Common myeloid progenitor, CD34-positive (primary cell): ENCODE results near the gene PIP5K1B.

ENCODE experiments used
- CTCF ChIA-PET: fragments of 350-600 bp; sonication (Branson Sonifier 250); formaldehyde crosslinking; loops from one replicate; lab custom pipeline; 2021; ENCODE audit warnings: antibody characterized with exemption; lab: Charles Lee
- POLR2A ChIA-PET: fragments of 350-600 bp; sonication (Branson Sonifier 250); formaldehyde crosslinking; loops from one replicate; lab custom pipeline; 2021; ENCODE audit warnings: antibody characterized with exemption; lab: Charles Lee
- DNase-seq, 3 donors: peaks; one replicate each; pipeline versions ENCODE4 v3.0.0 to v3.0.0-alpha.2; 2013
- H3K27ac ChIP-seq, 2 experiments: 1 replicate in 1 of 2; 2 replicates in 1 of 2; pipeline ENCODE4 v1.7.0; 2013; ENCODE audit warnings: inconsistent platforms in 2 of 2, low read length in 2 of 2, mild to moderate bottlenecking in 2 of 2, low read depth in 1 of 2, moderate library complexity in 1 of 2; ENCODE audit not compliant: severe bottlenecking in 2 of 2, insufficient read depth in 1 of 2, poor library complexity in 1 of 2
- H3K27me3 ChIP-seq, 5 experiments: replicated peaks in 2 of 5; 1 replicate in 3 of 5; 2 replicates in 2 of 5; pipeline versions ENCODE4 v1.6.1 to v1.7.0; 2013; ENCODE audit warnings: low read length in 4 of 5, mild to moderate bottlenecking in 2 of 5, moderate library complexity in 2 of 5, inconsistent platforms in 1 of 5; ENCODE audit not compliant: insufficient read depth in 5 of 5, control insufficient read depth in 4 of 5
- H3K36me3 ChIP-seq, 4 experiments: 1 replicate in 2 of 4; 2 replicates in 2 of 4; pipeline versions ENCODE4 v1.6.1 to v1.7.0; 2013; ENCODE audit warnings: low read length in 3 of 4, control low read depth in 1 of 4, mild to moderate bottlenecking in 1 of 4; ENCODE audit not compliant: control insufficient read depth in 4 of 4, insufficient read depth in 4 of 4
- H3K4me1 ChIP-seq, 4 experiments: 1 replicate in 3 of 4; 2 replicates in 1 of 4; pipeline versions ENCODE4 v1.6.1 to v1.7.1; 2013; ENCODE audit warnings: low read length in 3 of 4, mild to moderate bottlenecking in 3 of 4, control low read depth in 1 of 4, inconsistent platforms in 1 of 4, moderate library complexity in 1 of 4; ENCODE audit not compliant: control insufficient read depth in 4 of 4, insufficient read depth in 4 of 4; ENCODE audit errors: control extremely low read depth in 1 of 4
- H3K4me3 ChIP-seq, 7 experiments: 1 replicate in 4 of 7; 2 replicates in 3 of 7; pipeline versions ENCODE4 v1.5.1 to v1.7.0; 2013; ENCODE audit warnings: mild to moderate bottlenecking in 7 of 7, low read length in 6 of 7, moderate library complexity in 6 of 7, inconsistent platforms in 2 of 7, low read depth in 2 of 7, control low read depth in 1 of 7; ENCODE audit not compliant: insufficient read depth in 4 of 7, control insufficient read depth in 1 of 7; ENCODE audit errors: extremely low read depth in 1 of 7
- H3K9me3 ChIP-seq, 5 experiments: 1 replicate in 4 of 5; 2 replicates in 1 of 5; pipeline versions ENCODE4 v1.6.1 to v1.7.1; 2013; ENCODE audit warnings: low read length in 4 of 5, mild to moderate bottlenecking in 2 of 5, inconsistent platforms in 1 of 5, low read depth in 1 of 5, moderate library complexity in 1 of 5; ENCODE audit not compliant: control insufficient read depth in 4 of 5, insufficient read depth in 2 of 5; ENCODE audit errors: control extremely low read depth in 1 of 5
- WGBS: methylation state at CpG from one replicate; pipeline ENCODE4 v1.1.5; 2013; ENCODE audit not compliant: insufficient coverage; 5-methylcytosine and 5-hydroxymethylcytosine counted together

PIP5K1B gene

GRCh38 chr9:68794898-68795297 lies 89.9 kb downstream of the PIP5K1B start:
- ChIA-PET POLR2A (no interaction called here), CTCF (no interaction called here)
- H3K27me3 ChIP-seq: no peaks in the 10 kb centered on the region
- H3K9me3 ChIP-seq: no peaks in the 10 kb centered on the region
- H3K4me3 ChIP-seq: no peak overlapping the region
- WGBS: 80% methylated on average over 1 of the region's 4 CpGs
- DNase-seq: no peak
- no peaks in the 10 kb centered on the region for H3K36me3 ChIP-seq
- H3K4me1 ChIP-seq: peaks cover 0 to 12% (median 5%) of the 10 kb centered on the region in 4 experiments
- no peak overlapping the region for H3K27ac ChIP-seq

- ChIA-PET CTCF (no interaction called here), POLR2A (no interaction called here)
- H3K4me1 ChIP-seq: peaks cover 0 to 12% (median 5%) of the 10 kb centered on the region in 4 experiments
- no peak overlapping the region for H3K27ac ChIP-seq
- no peak overlapping the region for H3K4me3 ChIP-seq
- no peaks in the 10 kb centered on the region for H3K27me3 ChIP-seq
- WGBS: no CpG with 5 or more reads among the region's 2 CpGs
- H3K9me3 ChIP-seq: no peaks in the 10 kb centered on the region
- DNase-seq: no peak
- H3K36me3 ChIP-seq: no peaks in the 10 kb centered on the region
Observed at GRCh38 chr9:68795411-68795810, 90.4 kb downstream of the PIP5K1B start.

GRCh38 chr9:68797116-68797515 lies 92.1 kb downstream of the PIP5K1B start:
- H3K4me3 ChIP-seq: no peak overlapping the region
- H3K9me3 ChIP-seq: no peaks in the 10 kb centered on the region
- WGBS: 100% methylated on average over 1 of the region's 3 CpGs
- H3K27ac ChIP-seq: no peak overlapping the region
- ChIA-PET POLR2A (no interaction called here), CTCF (no interaction called here)
- H3K36me3 ChIP-seq: no peaks in the 10 kb centered on the region
- no peaks in the 10 kb centered on the region for H3K27me3 ChIP-seq
- H3K4me1 ChIP-seq: peaks cover 0 to 12% (median 5%) of the 10 kb centered on the region in 4 experiments
- DNase-seq: no peak

- WGBS: 0% methylated on average over 1 of the region's 1 CpG
- Histone ChIP-seq H3K36me3 (peaks cover 0 to 4% (median 0%) of the 10 kb centered on the region in 4 experiments), H3K4me1 (peaks cover 0 to 12% (median 5%) of the 10 kb centered on the region in 4 experiments), H3K27me3 (no peaks in the 10 kb centered on the region), H3K27ac (no peak overlapping the region), H3K4me3 (no peak overlapping the region), H3K9me3 (no peaks in the 10 kb centered on the region)
- CTCF ChIA-PET: interaction anchor here (1.1 kb wide), 2 partner anchors 9 to 14 kb away, joined by 3 to 4 read pairs; no protein-coding TSS in a partner anchor
- peak; percentile 31 to 73 (median 60) for DNase-seq
- POLR2A ChIA-PET: no interaction called here
Observed at GRCh38 chr9:68798423-68798822, 93.4 kb downstream of the PIP5K1B start.

GRCh38 chr9:68800836-68801235 lies 95.8 kb downstream of the PIP5K1B start:
- ChIA-PET POLR2A (no interaction called here), CTCF (no interaction called here)
- WGBS: 90% methylated on average over 2 of the region's 2 CpGs
- no peaks in the 10 kb centered on the region for H3K9me3 ChIP-seq
- no peak overlapping the region for H3K27ac ChIP-seq
- peaks cover 0 to 7% (median 2%) of the 10 kb centered on the region in 4 experiments for H3K36me3 ChIP-seq
- H3K27me3 ChIP-seq: no peaks in the 10 kb centered on the region
- peaks cover 0 to 8% (median 2%) of the 10 kb centered on the region in 4 experiments for H3K4me1 ChIP-seq
- DNase-seq: no peak
- no peak overlapping the region for H3K4me3 ChIP-seq

- no peak for DNase-seq
- H3K4me3 ChIP-seq: no peak overlapping the region
- H3K27ac ChIP-seq: no peak overlapping the region
- ChIA-PET POLR2A (no interaction called here), CTCF (interaction anchor here (0.9 to 1.3 kb wide), 2 partner anchors 19 to 219 kb away, joined by 3 read pairs; no protein-coding TSS in a partner anchor)
- WGBS: 71% methylated on average over 6 of the region's 6 CpGs
- H3K36me3 ChIP-seq: peaks cover 0 to 7% (median 3%) of the 10 kb centered on the region in 4 experiments
- H3K4me1 ChIP-seq: peaks cover 0 to 8% (median 2%) of the 10 kb centered on the region in 4 experiments
- H3K27me3 ChIP-seq: no peaks in the 10 kb centered on the region
- no peaks in the 10 kb centered on the region for H3K9me3 ChIP-seq
Observed at GRCh38 chr9:68802525-68803015, 97.5 kb downstream of the PIP5K1B start.
